Progenitor cell of endocrine pancreas (in vitro differentiated cells): ENCODE measurements around the gene MRPS5. TPM values are rescaled to one million over a fixed set of nuclear protein-coding genes. Genes with fewer than 3 reads are reported as not detected.
A peak's percentile ranks its signal among the peaks of the same experiment; 100 is the strongest.

ENCODE experiments used
- DNase-seq: peaks from one replicate; pipeline ENCODE4 v3.0.0; 2021; ENCODE audit warnings: low spot score; ENCODE audit not compliant: unreplicated experiment
- H3K27ac Mint-ChIP-seq: 2 replicates; pipeline ENCODE4 v1.8.0; 2021; ENCODE audit warnings: mild to moderate bottlenecking, moderate library complexity, mixed read lengths
- H3K27me3 Mint-ChIP-seq: 2 replicates; pipeline ENCODE4 v1.8.0; 2021; ENCODE audit warnings: mixed read lengths
- H3K36me3 Mint-ChIP-seq: 2 replicates; pipeline ENCODE4 v1.8.0; 2022; ENCODE audit warnings: mixed read lengths; ENCODE audit not compliant: insufficient read depth
- H3K4me1 Mint-ChIP-seq: 2 replicates; pipeline ENCODE4 v1.8.0; 2021; ENCODE audit warnings: low read depth, mixed read lengths
- H3K4me3 Mint-ChIP-seq: 2 replicates; pipeline ENCODE4 v1.8.0; 2021; ENCODE audit warnings: low read depth, mild to moderate bottlenecking, moderate library complexity, mixed read lengths
- H3K9me3 Mint-ChIP-seq: 2 replicates; pipeline ENCODE4 v1.8.0; 2021; ENCODE audit warnings: low read depth, mixed read lengths
- CTCF ChIP-seq: fragments of 200-600 bp; sonication (generic); IDR thresholded peaks from one replicate; pipeline ENCODE4 v1.5.0; 2021; ENCODE audit warnings: antibody characterized with exemption, mild to moderate bottlenecking; ENCODE audit not compliant: unreplicated experiment
- total RNA-seq: library from RNA; stranded (reverse); gene quantifications from 2 replicates; pipeline ENCODE4 v1.2.1, GENCODE V29; 2021

MRPS5 gene
- total RNA-seq, 1 donor from 2014 or later: 62.5 TPM

GRCh38 chr2:95159690-95160449 lies 38.3 kb upstream of the MRPS5 start, which contains the start of gene ZNF514:
ZNF514 (minus strand) TSS chr2:95159848; CDS start chr2:95153253, 6,595 bp downstream.
- Mint-ChIP-seq H3K27ac (peak within 1 kb of the TSS; percentile 90), H3K36me3 (peaks cover 19% of the 10 kb centered on the region), H3K4me3 (peak within 1 kb of the TSS; percentile 91), H3K9me3 (peaks cover 9% of the 10 kb centered on the region), H3K4me1 (peaks cover 8% of the 10 kb centered on the region), H3K27me3 (no peaks in the 10 kb centered on the region)
- DNase-seq: peak; percentile 66
- TF ChIP-seq CTCF: no peak

- peak overlapping the region; percentile 85 for H3K27ac Mint-ChIP-seq
- peaks cover 27% of the 10 kb centered on the region for H3K36me3 Mint-ChIP-seq
- peaks cover 12% of the 10 kb centered on the region for H3K9me3 Mint-ChIP-seq
- peak overlapping the region; percentile 85 for H3K4me3 Mint-ChIP-seq
- H3K27me3 Mint-ChIP-seq: no peaks in the 10 kb centered on the region
- peak; percentile 36 for DNase-seq
- TF ChIP-seq CTCF: no peak
- peaks cover 5% of the 10 kb centered on the region for H3K4me1 Mint-ChIP-seq
These were observed 37.4 kb upstream of the MRPS5 start for GRCh38 chr2:95158891-95159619.

- no peak for TF ChIP-seq CTCF
- no peak overlapping the region for H3K27ac Mint-ChIP-seq
- peaks cover 33% of the 10 kb centered on the region for H3K36me3 Mint-ChIP-seq
- DNase-seq: no peak
- H3K4me1 Mint-ChIP-seq: peaks cover 5% of the 10 kb centered on the region
- H3K4me3 Mint-ChIP-seq: peak overlapping the region; percentile 85
- no peaks in the 10 kb centered on the region for H3K27me3 Mint-ChIP-seq
- peaks cover 15% of the 10 kb centered on the region for H3K9me3 Mint-ChIP-seq
These were observed 36.8 kb upstream of the MRPS5 start for GRCh38 chr2:95158441-95158840.

- DNase-seq: no peak
- no peaks in the 10 kb centered on the region for H3K4me1 Mint-ChIP-seq
- no peak overlapping the region for H3K4me3 Mint-ChIP-seq
- H3K36me3 Mint-ChIP-seq: peaks cover 93% of the 10 kb centered on the region
- H3K27ac Mint-ChIP-seq: no peak overlapping the region
- H3K9me3 Mint-ChIP-seq: peaks cover 74% of the 10 kb centered on the region
- H3K27me3 Mint-ChIP-seq: no peaks in the 10 kb centered on the region
- no peak for TF ChIP-seq CTCF
These were observed 27.9 kb upstream of the MRPS5 start for GRCh38 chr2:95149397-95149984.

- DNase-seq: no peak
- Mint-ChIP-seq H3K36me3 (peaks cover 82% of the 10 kb centered on the region), H3K9me3 (peaks cover 66% of the 10 kb centered on the region), H3K27me3 (no peaks in the 10 kb centered on the region), H3K27ac (no peak overlapping the region), H3K4me1 (no peaks in the 10 kb centered on the region), H3K4me3 (no peak overlapping the region)
- TF ChIP-seq CTCF: no peak
These were observed 22.2 kb upstream of the MRPS5 start for GRCh38 chr2:95143838-95144237.
